Measurements from ENCODE around the gene PTTG1IP.

The PTTG1IP gene

DNA sequence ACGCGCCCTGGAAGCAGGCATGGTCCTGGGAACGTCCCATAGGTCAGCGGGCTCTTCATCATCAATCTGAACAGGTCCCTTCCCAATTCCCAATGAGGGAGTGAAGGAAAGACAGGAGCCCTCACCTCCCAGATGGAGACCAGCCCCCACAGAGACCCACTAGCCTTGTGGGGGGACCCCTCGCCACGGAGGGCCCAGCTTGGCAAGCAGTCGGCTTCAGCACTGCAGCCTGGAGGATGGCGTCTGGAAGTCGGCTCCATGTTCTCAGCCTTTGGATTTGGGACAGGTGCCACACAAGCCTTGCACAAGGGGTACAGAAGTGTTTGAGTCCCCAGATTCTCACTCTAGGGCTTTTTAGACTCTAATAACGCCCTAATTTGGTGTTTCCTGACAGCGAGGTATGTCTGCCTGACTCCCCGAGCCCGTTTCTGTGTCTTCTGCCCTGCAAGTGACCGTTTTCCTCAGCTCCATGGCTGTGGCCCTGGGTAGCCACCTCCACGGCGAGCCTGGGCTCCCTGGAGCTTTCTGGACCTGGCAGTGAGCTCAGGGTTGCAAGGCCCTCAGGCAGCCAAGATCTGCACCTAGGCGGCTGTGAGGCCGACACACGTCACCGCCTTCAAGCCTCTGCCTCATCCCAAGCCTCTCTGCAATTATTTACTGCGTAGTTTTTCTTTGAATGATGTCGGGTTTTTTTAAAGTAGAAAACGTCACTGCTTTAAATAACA, 30.6 kb downstream of the PTTG1IP start:
- ChIA-PET POLR2A (no interaction called here), CTCF (interaction anchor here (0.6 kb wide), 1 partner anchor 36 kb away, joined by 3 read pairs; no protein-coding TSS in a partner anchor)
- TF ChIP-seq, protein P1, sequence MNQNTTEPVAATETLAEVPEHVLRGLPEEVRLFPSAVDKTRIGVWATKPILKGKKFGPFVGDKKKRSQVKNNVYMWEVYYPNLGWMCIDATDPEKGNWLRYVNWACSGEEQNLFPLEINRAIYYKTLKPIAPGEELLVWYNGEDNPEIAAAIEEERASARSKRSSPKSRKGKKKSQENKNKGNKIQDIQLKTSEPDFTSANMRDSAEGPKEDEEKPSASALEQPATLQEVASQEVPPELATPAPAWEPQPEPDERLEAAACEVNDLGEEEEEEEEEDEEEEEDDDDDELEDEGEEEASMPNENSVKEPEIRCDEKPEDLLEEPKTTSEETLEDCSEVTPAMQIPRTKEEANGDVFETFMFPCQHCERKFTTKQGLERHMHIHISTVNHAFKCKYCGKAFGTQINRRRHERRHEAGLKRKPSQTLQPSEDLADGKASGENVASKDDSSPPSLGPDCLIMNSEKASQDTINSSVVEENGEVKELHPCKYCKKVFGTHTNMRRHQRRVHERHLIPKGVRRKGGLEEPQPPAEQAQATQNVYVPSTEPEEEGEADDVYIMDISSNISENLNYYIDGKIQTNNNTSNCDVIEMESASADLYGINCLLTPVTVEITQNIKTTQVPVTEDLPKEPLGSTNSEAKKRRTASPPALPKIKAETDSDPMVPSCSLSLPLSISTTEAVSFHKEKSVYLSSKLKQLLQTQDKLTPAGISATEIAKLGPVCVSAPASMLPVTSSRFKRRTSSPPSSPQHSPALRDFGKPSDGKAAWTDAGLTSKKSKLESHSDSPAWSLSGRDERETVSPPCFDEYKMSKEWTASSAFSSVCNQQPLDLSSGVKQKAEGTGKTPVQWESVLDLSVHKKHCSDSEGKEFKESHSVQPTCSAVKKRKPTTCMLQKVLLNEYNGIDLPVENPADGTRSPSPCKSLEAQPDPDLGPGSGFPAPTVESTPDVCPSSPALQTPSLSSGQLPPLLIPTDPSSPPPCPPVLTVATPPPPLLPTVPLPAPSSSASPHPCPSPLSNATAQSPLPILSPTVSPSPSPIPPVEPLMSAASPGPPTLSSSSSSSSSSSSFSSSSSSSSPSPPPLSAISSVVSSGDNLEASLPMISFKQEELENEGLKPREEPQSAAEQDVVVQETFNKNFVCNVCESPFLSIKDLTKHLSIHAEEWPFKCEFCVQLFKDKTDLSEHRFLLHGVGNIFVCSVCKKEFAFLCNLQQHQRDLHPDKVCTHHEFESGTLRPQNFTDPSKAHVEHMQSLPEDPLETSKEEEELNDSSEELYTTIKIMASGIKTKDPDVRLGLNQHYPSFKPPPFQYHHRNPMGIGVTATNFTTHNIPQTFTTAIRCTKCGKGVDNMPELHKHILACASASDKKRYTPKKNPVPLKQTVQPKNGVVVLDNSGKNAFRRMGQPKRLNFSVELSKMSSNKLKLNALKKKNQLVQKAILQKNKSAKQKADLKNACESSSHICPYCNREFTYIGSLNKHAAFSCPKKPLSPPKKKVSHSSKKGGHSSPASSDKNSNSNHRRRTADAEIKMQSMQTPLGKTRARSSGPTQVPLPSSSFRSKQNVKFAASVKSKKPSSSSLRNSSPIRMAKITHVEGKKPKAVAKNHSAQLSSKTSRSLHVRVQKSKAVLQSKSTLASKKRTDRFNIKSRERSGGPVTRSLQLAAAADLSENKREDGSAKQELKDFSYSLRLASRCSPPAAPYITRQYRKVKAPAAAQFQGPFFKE (tag by site-specific recombination; IDR thresholded peaks at IDR 0.05; ENCODE audit: borderline replicate concordance): no peak
- Histone ChIP-seq H3K27ac (ENCODE audit: extremely low read depth, low read depth, low read length) (no peak overlapping the region), H3K4me3 (ENCODE audit: low read depth, low read length) (no peak overlapping the region), H3K36me3 (ENCODE audit: control insufficient read depth in 2 of 2, insufficient read depth in 1 of 2, low read length in 2 of 2) (no peaks in the 10 kb centered on the region; a peak in 1 of 3 replicates), H3K9me3 (ENCODE audit: control insufficient read depth, insufficient read depth, low read depth, low read length) (no peaks in the 10 kb centered on the region), H3K4me1 (ENCODE audit: control insufficient read depth, insufficient read depth, low read length) (no peaks in the 10 kb centered on the region)

DNA sequence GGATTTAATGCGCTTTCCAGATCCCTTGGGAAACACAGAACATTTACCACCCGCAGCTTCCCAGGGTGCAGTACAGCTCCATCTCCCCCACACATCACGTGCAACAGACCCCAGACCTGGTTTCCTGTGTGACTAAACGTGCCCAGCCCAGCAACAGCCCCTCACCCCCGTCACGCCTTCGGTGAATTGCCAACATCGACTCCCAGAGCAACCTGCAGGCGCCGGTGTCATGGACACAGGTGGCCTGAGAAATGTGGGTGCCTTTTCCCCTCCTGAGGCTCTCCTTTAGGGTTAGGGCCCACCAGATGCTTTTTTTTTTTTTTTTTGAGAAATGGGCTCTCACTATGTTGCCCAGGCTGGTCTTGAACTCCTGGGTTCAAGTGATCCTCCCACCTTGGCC, 31.4 kb downstream of the PTTG1IP start:
- no peaks in the 10 kb centered on the region for H3K9me3 ChIP-seq (ENCODE audit: control insufficient read depth, insufficient read depth, low read depth, low read length)
- no peak overlapping the region for H3K4me3 ChIP-seq (ENCODE audit: low read depth, low read length)
- TF ChIP-seq, protein P2, sequence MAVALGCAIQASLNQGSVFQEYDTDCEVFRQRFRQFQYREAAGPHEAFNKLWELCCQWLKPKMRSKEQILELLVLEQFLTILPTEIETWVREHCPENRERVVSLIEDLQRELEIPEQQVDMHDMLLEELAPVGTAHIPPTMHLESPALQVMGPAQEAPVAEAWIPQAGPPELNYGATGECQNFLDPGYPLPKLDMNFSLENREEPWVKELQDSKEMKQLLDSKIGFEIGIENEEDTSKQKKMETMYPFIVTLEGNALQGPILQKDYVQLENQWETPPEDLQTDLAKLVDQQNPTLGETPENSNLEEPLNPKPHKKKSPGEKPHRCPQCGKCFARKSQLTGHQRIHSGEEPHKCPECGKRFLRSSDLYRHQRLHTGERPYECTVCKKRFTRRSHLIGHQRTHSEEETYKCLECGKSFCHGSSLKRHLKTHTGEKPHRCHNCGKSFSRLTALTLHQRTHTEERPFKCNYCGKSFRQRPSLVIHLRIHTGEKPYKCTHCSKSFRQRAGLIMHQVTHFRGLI (tag by site-specific recombination; IDR thresholded peaks at IDR 0.05): no peak
- TF ChIP-seq ZNF221 (tag by site-specific recombination; IDR thresholded peaks at IDR 0.05; ENCODE audit: borderline replicate concordance) (no peak), ZNF776 (tag by site-specific recombination; IDR thresholded peaks at IDR 0.05; ENCODE audit: borderline replicate concordance) (no peak), ZNF629 (tag by site-specific recombination; IDR thresholded peaks at IDR 0.05) (no peak), ZNF19 (tag by site-specific recombination; IDR thresholded peaks at IDR 0.05; ENCODE audit: low read depth) (no peak), SCRT2 (tag by site-specific recombination; IDR thresholded peaks at IDR 0.05) (no peak), ZNF768 (tag by site-specific recombination; IDR thresholded peaks at IDR 0.05) (no peak), ZEB2 (tag by site-specific recombination; IDR thresholded peaks at IDR 0.05) (no peak), KLF10 (tag by site-specific recombination; IDR thresholded peaks at IDR 0.05) (no peak), SP3 (tag by site-specific recombination; IDR thresholded peaks at IDR 0.05) (no peak), ZXDB (tag by site-specific recombination; IDR thresholded peaks at IDR 0.05) (no peak), ZNF843 (tag by site-specific recombination; IDR thresholded peaks at IDR 0.05) (no peak)
- TF ChIP-seq, protein P3, sequence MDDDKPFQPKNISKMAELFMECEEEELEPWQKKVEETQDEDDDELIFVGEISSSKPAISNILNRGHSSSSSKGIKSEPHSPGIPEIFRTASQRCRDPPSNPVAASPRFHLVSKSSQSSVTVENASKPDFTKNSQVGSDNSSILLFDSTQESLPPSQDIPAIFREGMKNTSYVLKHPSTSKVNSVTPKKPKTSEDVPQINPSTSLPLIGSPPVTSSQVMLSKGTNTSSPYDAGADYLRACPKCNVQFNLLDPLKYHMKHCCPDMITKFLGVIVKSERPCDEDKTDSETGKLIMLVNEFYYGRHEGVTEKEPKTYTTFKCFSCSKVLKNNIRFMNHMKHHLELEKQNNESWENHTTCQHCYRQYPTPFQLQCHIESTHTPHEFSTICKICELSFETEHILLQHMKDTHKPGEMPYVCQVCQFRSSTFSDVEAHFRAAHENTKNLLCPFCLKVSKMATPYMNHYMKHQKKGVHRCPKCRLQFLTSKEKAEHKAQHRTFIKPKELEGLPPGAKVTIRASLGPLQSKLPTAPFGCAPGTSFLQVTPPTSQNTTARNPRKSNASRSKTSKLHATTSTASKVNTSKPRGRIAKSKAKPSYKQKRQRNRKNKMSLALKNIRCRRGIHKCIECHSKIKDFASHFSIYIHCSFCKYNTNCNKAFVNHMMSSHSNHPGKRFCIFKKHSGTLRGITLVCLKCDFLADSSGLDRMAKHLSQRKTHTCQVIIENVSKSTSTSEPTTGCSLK (tag by site-specific recombination; IDR thresholded peaks at IDR 0.05): no peak
- no peak overlapping the region for H3K27ac ChIP-seq (ENCODE audit: extremely low read depth, low read depth, low read length)
- no peaks in the 10 kb centered on the region for H3K36me3 ChIP-seq (ENCODE audit: control insufficient read depth in 2 of 2, insufficient read depth in 1 of 2, low read length in 2 of 2)
- H3K4me1 ChIP-seq (ENCODE audit: control insufficient read depth, insufficient read depth, low read length): no peaks in the 10 kb centered on the region
- ChIA-PET POLR2A (no interaction called here), CTCF (interaction anchor here (0.6 kb wide), 1 partner anchor 36 kb away, joined by 3 read pairs; no protein-coding TSS in a partner anchor)

All from HEK293 (cell line).